Stimulated activated CD8-positive, alpha-beta memory T cell treated with anti-CD3 and anti-CD28 coated beads, Interleukin-15, amount 100 ng/mL, for 1 hour (primary cell): ENCODE data around the gene SRGAP3.

Source experiments
- DNase-seq: peaks from one replicate; pipeline ENCODE4 v3.0.0-alpha.2; 2020; ENCODE audit warnings: low read depth

SRGAP3 gene

GRCh38 chr3:9080163-9080562 is 169.3 kb downstream of the SRGAP3 start:
- no peak for DNase-seq

- DNase-seq = no peak
These were observed 169.8 kb downstream of the SRGAP3 start for GRCh38 chr3:9079676-9080075.

DNA sequence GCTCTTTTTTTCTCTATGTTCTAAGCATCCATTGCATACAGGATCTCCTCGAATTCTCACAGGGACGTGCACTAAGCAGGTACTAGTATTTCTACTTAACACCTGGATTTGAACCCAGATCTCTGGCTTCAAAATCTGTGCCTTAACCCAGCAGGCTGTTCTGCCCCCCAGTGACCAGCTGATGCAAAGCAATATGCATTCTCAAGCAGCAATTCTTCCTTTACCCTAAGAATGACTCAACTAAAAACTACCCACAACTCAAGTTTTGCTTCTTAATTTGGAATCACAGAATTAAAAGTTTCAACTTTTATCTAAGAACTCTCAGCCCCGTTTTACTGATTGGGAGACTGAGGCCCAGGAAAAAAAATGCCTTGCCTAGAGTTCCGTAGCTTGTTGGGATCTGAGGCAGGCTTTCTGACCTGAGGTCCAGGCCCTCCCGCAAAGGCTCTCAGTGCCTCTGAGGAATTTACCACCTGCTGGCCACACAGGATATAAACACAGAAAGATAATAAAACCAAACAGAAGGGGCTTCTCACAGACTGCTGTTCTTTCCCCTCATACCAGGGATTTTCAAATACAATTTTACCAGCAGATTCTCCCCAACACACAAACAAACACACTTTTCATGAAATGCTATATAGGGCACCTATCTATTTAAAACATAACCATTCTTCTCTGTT is 170.7 kb downstream of the SRGAP3 start:
- no peak for DNase-seq

GRCh38 chr3:9077029-9077428 is 172.4 kb downstream of the SRGAP3 start:
- no peak for DNase-seq

DNA sequence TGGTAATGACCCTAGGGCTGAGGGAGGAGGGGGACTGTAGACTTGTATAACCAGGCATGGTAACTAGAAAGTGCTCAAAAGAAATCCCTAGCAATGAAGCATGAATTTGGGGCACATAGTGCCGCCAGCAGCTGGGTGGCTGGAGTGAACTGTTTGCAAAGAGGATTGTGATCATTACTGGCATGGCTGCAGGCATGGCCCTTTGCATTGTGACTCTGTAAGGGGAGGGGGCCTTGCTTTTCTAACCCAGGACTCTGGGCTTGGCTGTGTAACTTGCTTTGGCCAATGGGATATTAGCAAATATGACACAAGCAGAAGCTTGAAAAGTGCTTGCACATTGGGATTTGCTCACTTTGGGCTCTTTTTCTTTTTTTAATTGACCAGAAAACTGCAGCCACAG is 173.7 kb downstream of the SRGAP3 start:
- no peak for DNase-seq

DNA sequence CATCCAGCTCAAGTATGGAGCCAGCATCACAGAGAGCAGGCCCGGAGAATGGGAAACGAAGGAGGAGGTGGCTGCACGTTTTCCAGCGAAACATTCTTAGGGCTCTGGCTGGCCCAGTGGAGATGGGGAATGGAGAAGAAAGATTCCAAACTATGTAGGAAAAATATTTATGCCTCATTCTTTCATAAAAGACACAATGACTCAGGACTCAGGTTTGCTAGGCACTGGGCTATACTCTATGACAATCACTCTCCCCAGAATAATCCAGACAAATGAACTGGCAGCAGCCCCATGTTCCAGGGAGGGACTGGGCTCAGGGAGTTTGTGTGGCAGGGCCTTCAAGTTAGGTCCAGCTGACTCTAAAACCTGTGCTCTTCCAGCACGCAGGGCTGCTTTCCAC is 175.4 kb downstream of the SRGAP3 start:
- no peak for DNase-seq

DNA sequence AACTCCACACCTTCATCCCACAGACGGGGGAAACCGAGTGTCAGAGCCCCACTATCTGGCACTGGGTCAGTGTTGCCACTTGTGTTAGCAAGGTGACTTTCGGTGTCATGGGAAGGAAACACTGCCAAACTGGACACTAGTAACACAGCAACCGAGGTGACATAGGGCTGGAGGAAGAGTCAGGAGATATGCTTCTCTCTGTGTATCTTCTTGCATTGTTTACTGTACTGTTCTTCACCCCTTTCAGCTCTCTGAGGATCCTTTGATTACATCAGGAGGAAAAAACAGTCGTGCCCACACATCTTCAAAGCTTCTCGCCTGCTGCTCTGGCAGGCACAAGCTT is 176.8 kb downstream of the SRGAP3 start:
- no peak for DNase-seq

GRCh38 chr3:9071936-9072666 is 177.3 kb downstream of the SRGAP3 start:
- DNase-seq = no peak

DNA sequence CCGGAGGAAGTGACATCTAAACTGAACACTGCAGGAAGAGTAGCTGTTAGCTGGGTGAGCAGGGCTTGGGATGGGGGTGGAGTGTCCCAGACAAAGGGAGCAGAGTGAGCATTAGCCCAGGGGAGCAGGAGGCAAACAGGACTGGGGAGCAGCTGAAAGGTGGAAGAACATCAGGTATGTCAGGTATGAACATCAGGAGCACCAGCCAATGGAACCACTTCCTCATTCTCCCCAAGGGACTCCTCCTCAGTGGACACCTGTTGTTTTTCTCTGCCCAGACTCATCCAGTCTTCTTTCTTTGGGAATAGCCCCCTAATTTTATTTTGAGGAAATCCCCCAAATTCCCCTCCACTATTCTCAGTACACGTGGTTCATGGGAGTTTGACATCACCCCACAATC is 178.5 kb downstream of the SRGAP3 start:
- DNase-seq = no peak

GRCh38 chr3:9069971-9070370 is 179.5 kb downstream of the SRGAP3 start:
- no peak for DNase-seq

- DNase-seq = no peak
These were observed 181.4 kb downstream of the SRGAP3 start for GRCh38 chr3:9068051-9068450.

- no peak for DNase-seq
These were observed 182.0 kb downstream of the SRGAP3 start for GRCh38 chr3:9067352-9067975.

- no peak for DNase-seq
These were observed 182.7 kb downstream of the SRGAP3 start for GRCh38 chr3:9066775-9067174.

DNA sequence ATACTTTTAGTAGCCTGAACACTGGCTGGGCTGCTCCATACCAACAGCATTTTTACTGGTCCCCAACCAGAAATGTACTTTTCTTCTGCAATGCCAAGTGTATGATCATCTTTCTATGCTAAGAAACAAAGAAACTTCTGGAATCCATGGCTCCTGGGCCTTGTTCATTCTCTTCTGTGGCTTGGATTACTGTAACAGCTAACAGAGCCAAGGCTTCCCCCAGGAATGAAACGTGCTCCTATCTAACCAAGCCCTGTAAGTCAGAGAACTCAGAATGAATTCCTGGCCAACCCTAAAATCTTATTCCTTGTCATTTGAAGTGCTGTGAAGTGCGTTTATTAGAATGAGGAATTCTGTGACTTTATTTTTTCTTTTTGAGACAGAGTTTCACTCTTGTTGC is 183.3 kb downstream of the SRGAP3 start:
- DNase-seq = no peak

GRCh38 chr3:9064850-9065249 is 184.6 kb downstream of the SRGAP3 start:
- DNase-seq = no peak

DNA sequence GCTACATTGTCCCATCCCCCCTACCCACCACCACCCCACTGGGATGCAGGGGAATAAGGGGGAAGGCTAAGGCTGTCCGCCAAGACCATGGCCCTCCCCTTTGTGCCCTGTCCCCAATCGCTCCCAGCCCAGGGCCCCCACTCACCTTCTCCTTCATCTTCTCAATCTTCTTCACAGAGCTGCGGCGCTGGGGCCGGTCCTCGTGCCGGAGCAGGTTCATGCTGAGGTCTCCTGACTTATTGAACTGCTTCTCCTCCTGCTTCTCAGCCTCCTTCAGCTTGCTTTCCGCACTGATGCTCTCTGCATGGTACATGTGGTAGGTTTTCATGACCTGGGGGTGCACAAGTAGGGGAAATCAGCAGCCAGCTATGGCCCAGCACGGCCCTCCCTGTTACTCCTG is 185.2 kb downstream of the SRGAP3 start:
- DNase-seq = no peak

GRCh38 chr3:9062570-9062969 is 186.9 kb downstream of the SRGAP3 start:
- no peak for DNase-seq

DNA sequence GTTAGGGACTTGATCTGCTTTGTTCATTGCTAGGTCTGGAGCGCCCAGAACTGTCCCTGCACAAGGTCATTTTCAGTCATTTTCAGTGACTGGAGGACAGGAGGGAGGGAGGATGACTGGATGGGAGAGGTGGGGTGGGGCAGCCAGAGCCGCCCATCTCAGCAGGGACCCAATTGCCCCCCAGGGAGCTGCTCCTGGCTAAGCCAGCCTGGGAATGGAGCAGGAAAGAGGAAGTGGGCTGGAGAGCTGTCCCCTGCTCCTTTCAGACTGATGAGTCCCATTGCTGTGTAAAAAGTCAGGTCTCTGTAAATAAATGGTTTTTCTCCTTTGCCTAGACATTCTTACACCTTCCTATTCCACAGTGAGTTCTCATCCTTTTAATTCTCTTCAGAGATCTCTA is 187.8 kb downstream of the SRGAP3 start:
- DNase-seq = no peak

DNA sequence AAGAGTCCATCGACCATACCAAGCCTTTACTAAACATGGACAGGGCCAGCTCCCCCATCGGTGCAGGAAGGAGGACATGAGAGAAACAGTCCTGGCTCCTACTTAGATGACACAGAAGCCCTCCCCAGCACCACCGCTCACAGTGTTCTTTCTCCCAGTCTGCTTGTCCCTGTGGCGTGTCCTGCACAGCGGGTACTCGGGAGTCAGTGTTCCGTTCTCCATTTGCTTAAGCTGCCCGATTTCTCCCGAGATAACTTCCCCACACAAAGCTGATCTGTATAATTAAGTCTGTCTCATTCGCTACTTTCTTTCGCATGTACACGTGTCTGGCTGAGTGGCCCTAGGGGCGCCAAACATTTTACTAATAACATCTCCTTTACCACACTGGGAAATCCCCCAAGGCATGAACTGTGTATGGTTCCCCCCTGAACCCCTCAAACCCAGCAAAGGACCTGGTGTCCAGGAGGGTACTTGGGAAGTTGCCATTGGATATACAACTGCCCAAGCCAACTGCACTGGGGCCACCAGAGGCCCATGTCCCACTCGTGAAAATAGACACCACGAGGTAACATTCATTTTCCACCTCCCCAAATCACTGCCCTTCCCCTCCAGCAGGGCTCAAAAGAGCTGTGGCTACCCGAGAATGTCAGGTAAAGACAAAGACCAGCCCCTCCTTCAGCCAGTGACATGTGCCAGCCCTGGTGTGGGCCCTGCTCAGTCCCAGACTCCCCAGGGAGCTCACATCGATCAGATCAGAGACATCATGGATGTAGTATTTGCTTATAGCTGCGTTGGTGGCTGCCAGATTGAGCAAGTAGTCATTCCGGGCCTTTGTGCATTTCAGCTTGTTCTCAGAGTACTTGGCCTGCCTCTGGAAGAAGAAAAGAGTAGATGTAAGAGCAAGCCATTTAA is 189.7 kb downstream of the SRGAP3 start:
- DNase-seq = no peak

- DNase-seq = no peak
These were observed 192.9 kb downstream of the SRGAP3 start for GRCh38 chr3:9056581-9056980.

- no peak for DNase-seq
These were observed 201.7 kb downstream of the SRGAP3 start for GRCh38 chr3:9047452-9048346.
